SH-SY5Y (cell line): ENCODE measurements around the gene GAST.

ENCODE experiments used
- GATA2 ChIP-seq: IDR thresholded peaks from 2 replicates; pipeline ENCODE4 v1.6.1; 2011; ENCODE audit warnings: mild to moderate bottlenecking, low read depth, low read length
- GATA3 ChIP-seq: IDR thresholded peaks from 2 replicates; pipeline ENCODE4 v1.6.1; 2011; ENCODE audit warnings: low read depth, mild to moderate bottlenecking, low read length, moderate library complexity

DNA sequence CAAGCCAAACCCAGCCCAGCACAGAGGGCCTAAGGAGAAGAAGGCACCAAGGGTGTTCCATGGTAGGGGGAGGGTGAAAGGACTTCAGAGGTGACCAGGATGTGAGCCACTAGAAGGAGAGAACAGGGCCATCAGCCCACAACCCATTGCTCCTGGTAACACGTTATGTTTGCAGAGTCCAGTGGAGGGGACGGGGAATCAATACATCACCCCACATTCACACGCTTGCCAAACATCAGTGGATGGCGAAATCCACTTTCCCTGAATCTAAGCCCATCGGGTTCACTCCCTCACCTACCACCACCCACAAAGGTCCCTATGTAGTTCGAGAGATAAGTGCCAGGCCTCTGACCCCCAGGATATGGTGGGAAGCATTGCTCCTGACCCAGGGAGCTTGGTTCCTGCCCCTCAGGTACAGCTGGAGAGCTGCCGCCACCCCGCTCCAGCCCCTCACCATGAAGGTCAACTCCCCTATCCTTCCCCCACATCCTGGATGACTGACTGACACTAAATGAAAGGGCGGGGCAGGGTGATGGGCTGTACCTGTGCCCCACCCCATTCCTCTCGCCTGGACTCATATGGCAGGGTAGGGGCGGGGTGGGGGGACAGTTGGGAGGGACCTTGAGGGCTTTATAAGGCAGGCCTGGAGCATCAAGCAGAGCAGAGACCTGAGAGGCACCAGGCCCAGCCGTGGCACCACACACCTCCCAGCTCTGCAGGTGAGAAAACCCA is at the start of gene GAST:
- TF ChIP-seq GATA2, result no peak
- TF ChIP-seq GATA3, result no peak
